NT2/D1 (cell line): ENCODE results near the gene AAMP.

Source experiments
- DNase-seq: peaks from one replicate; pipeline ENCODE4 v3.0.0-alpha.2; 2011; ENCODE audit warnings: low read depth, low spot score
- H3K27me3 ChIP-seq: 2 replicates; pipeline ENCODE4 v1.6.0; 2011; ENCODE audit warnings: mild to moderate bottlenecking; ENCODE audit not compliant: insufficient read length, insufficient read depth
- H3K36me3 ChIP-seq: 2 replicates; pipeline ENCODE4 v1.6.1; 2011; ENCODE audit warnings: mild to moderate bottlenecking, low read length, mixed read lengths; ENCODE audit not compliant: insufficient read depth, insufficient read length
- H3K4me1 ChIP-seq: 2 replicates; pipeline ENCODE4 v1.5.1; 2011; ENCODE audit not compliant: insufficient read depth, insufficient read length
- H3K4me3 ChIP-seq: 2 replicates; pipeline ENCODE4 v1.5.1; 2011; ENCODE audit warnings: low read depth; ENCODE audit not compliant: insufficient read length
- H3K9ac ChIP-seq: 2 replicates; pipeline ENCODE4 v1.6.0; 2011; ENCODE audit warnings: low read depth; ENCODE audit not compliant: insufficient read length
- H3K9me3 ChIP-seq: 2 replicates; pipeline ENCODE4 v1.5.1; 2011; ENCODE audit warnings: mild to moderate bottlenecking, low read length; ENCODE audit not compliant: insufficient read depth
- SUZ12 ChIP-seq: IDR thresholded peaks from 2 replicates; pipeline ENCODE4 v1.6.1; 2011; ENCODE audit not compliant: insufficient read length, insufficient read depth; ENCODE audit errors: extremely low read depth
- YY1 ChIP-seq: IDR thresholded peaks from 2 replicates; pipeline ENCODE4 v1.6.1; 2011; ENCODE audit not compliant: insufficient read length, insufficient read depth
- ZNF274 ChIP-seq: IDR thresholded peaks from 2 replicates; pipeline ENCODE4 v1.6.1; 2011; ENCODE audit warnings: mild to moderate bottlenecking, low read depth, low read length

AAMP gene

GRCh38 chr2:218252509-218253231 lies 17.3 kb downstream of the AAMP start:
- DNase-seq, result no peak
- H3K27me3 ChIP-seq, result no peaks in the 10 kb centered on the region
- peaks cover 88% of the 10 kb centered on the region for H3K36me3 ChIP-seq
- H3K9ac ChIP-seq, result no peak overlapping the region
- H3K9me3 ChIP-seq, result no peaks in the 10 kb centered on the region
- TF ChIP-seq SUZ12, result no peak
- no peak for TF ChIP-seq YY1
- TF ChIP-seq ZNF274, result no peak
- H3K4me1 ChIP-seq, result no peaks in the 10 kb centered on the region
- no peak overlapping the region for H3K4me3 ChIP-seq

GRCh38 chr2:218249691-218250090 lies 20.2 kb downstream of the AAMP start:
- Histone ChIP-seq H3K36me3 (peaks cover 98% of the 10 kb centered on the region), H3K27me3 (no peaks in the 10 kb centered on the region), H3K4me3 (no peak overlapping the region), H3K9ac (no peak overlapping the region), H3K9me3 (no peaks in the 10 kb centered on the region), H3K4me1 (no peaks in the 10 kb centered on the region)
- TF ChIP-seq YY1 (no peak), SUZ12 (no peak), ZNF274 (no peak)
- DNase-seq, result no peak

GRCh38 chr2:218245214-218245613 lies 24.7 kb downstream of the AAMP start:
- Histone ChIP-seq H3K4me3 (no peak overlapping the region), H3K36me3 (peaks cover 96% of the 10 kb centered on the region), H3K9ac (no peak overlapping the region), H3K9me3 (no peaks in the 10 kb centered on the region), H3K27me3 (no peaks in the 10 kb centered on the region), H3K4me1 (no peaks in the 10 kb centered on the region)
- DNase-seq, result no peak
- TF ChIP-seq SUZ12, result no peak
- no peak for TF ChIP-seq YY1
- TF ChIP-seq ZNF274, result no peak

GRCh38 chr2:218244665-218245064 lies 25.3 kb downstream of the AAMP start:
- H3K9me3 ChIP-seq, result no peaks in the 10 kb centered on the region
- no peak for DNase-seq
- H3K36me3 ChIP-seq, result peaks cover 93% of the 10 kb centered on the region
- no peaks in the 10 kb centered on the region for H3K27me3 ChIP-seq
- TF ChIP-seq YY1 (no peak), SUZ12 (no peak), ZNF274 (no peak)
- no peaks in the 10 kb centered on the region for H3K4me1 ChIP-seq
- H3K9ac ChIP-seq, result no peak overlapping the region
- H3K4me3 ChIP-seq, result no peak overlapping the region

- peaks cover 91% of the 10 kb centered on the region for H3K36me3 ChIP-seq
- no peak for DNase-seq
Measured at GRCh38 chr2:218244204-218244603, 25.7 kb downstream of the AAMP start.

GRCh38 chr2:218238887-218239286 lies 31.1 kb downstream of the AAMP start:
- Histone ChIP-seq H3K9ac (no peak overlapping the region), H3K9me3 (no peaks in the 10 kb centered on the region), H3K4me1 (no peaks in the 10 kb centered on the region), H3K4me3 (no peak overlapping the region), H3K36me3 (peaks cover 88% of the 10 kb centered on the region), H3K27me3 (no peaks in the 10 kb centered on the region)
- no peak for DNase-seq
- TF ChIP-seq SUZ12 (no peak), YY1 (no peak), ZNF274 (no peak)

More at GRCh38 chr2:218244204-218244603, 25.7 kb downstream of the AAMP start:
- H3K4me3 ChIP-seq, result no peak overlapping the region
- no peaks in the 10 kb centered on the region for H3K4me1 ChIP-seq
- no peaks in the 10 kb centered on the region for H3K9me3 ChIP-seq
- no peak overlapping the region for H3K9ac ChIP-seq
- H3K27me3 ChIP-seq, result no peaks in the 10 kb centered on the region
- no peak for TF ChIP-seq ZNF274
- no peak for TF ChIP-seq YY1
- TF ChIP-seq SUZ12, result no peak

GRCh38 chr2:218236829-218237228 lies 33.1 kb downstream of the AAMP start:
- H3K4me3 ChIP-seq, result no peak overlapping the region

More at GRCh38 chr2:218236829-218237228, 33.1 kb downstream of the AAMP start:
- Histone ChIP-seq H3K9ac (no peak overlapping the region), H3K36me3 (peaks cover 86% of the 10 kb centered on the region), H3K4me1 (no peaks in the 10 kb centered on the region), H3K9me3 (no peaks in the 10 kb centered on the region), H3K27me3 (no peaks in the 10 kb centered on the region)
- TF ChIP-seq SUZ12 (no peak), YY1 (no peak), ZNF274 (no peak)
- no peak for DNase-seq
